Amygdala (tissue), 56 donors: Measurements from ENCODE around the gene STC2.

Experiments
- DNase-seq, 56 donors: peaks; one replicate each; lab custom pipeline; 2025; lab: John Stamatoyannopoulos, UW

The STC2 gene

GRCh38 chr5:173278172-173278571 is 50.0 kb downstream of the STC2 start:
- DNase-seq = peak in 17 of 56 donors; percentile 5 to 54 (median 22)

GRCh38 chr5:173274771-173275170 is 53.4 kb downstream of the STC2 start:
- no peak for DNase-seq

- DNase-seq = no peak
Measured at GRCh38 chr5:173271419-173271818, 56.8 kb downstream of the STC2 start.

GRCh38 chr5:173268750-173269432 is 59.3 kb downstream of the STC2 start:
- DNase-seq = no peak

- no peak for DNase-seq
Measured at GRCh38 chr5:173265433-173265832, 62.8 kb downstream of the STC2 start.
